Nasal cavity respiratory epithelium epithelial cell of viscerocranial mucosa (primary cell): ENCODE results near the gene GADD45B. TPM values are rescaled to one million over a fixed set of nuclear protein-coding genes. Genes with fewer than 3 reads are reported as not detected.

Source experiments
- total RNA-seq: library from RNA; depleted of rRNA; stranded (reverse); fragments of >200 nt; gene quantifications from 2 replicates; pipeline ENCODE4 v1.2.3, GENCODE V29; 2014

Gene GADD45B, protein sequence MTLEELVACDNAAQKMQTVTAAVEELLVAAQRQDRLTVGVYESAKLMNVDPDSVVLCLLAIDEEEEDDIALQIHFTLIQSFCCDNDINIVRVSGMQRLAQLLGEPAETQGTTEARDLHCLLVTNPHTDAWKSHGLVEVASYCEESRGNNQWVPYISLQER
- 33.1 and 53.3 TPM in 2 replicates for total RNA-seq

GRCh38 chr19:2475702-2476450, at the start of gene GADD45B:
TSS of gene GADD45B (plus strand) at chr19:2476127. CDS start at chr19:2476359, 232 bp downstream.

GRCh38 chr19:2427429-2428320, 48.3 kb upstream of the GADD45B start, which contains the start of gene TIMM13:
TSS of gene TIMM13 (minus strand) at chr19:2427586. CDS start at chr19:2427533, 53 bp downstream.

Other genes starting within 250 kb of the GADD45B start
- 45.3 and 58.1 TPM in 2 replicates for gene PLEKHJ1, start 239.8 kb upstream of the GADD45B start, total RNA-seq
- 30.4 and 48.1 TPM in 2 replicates for gene SF3A2, start 239.3 kb upstream of the GADD45B start, total RNA-seq
- gene AMH, start 226.8 kb upstream of the GADD45B start, total RNA-seq, result 0.34 and 0.78 TPM in 2 replicates
- not detected in 2 replicates for gene JSRP1, start 219.7 kb upstream of the GADD45B start, total RNA-seq
- not detected in 2 replicates for gene PEAK3, start 194.0 kb upstream of the GADD45B start, total RNA-seq
- gene LINGO3, start 168.0 kb upstream of the GADD45B start, total RNA-seq, result not detected in 2 replicates
- 45.6 and 74.5 TPM in 2 replicates for gene LSM7, start 147.5 kb upstream of the GADD45B start, total RNA-seq
- 12.6 and 34.9 TPM in 2 replicates for gene SPPL2B, start 147.4 kb upstream of the GADD45B start, total RNA-seq
- not detected in 2 replicates for gene TMPRSS9, start 115.9 kb upstream of the GADD45B start, total RNA-seq
- gene TIMM13, start 48.5 kb upstream of the GADD45B start, total RNA-seq, result 27.6 and 31.1 TPM in 2 replicates
- gene LMNB2, start 19.2 kb upstream of the GADD45B start, total RNA-seq, result 63.9 and 69.3 TPM in 2 replicates
- gene GNG7, start 226.6 kb downstream of the GADD45B start, total RNA-seq, result under 0.01 and 0.14 TPM in 2 replicates
- 0.34 and 0.71 TPM in 2 replicates for gene DIRAS1, start 245.2 kb downstream of the GADD45B start, total RNA-seq